PC-9 (cell line): ENCODE results near the gene AGO1.

Source experiments
- EZH2 ChIP-seq: fragments of 200-600 bp; sonication (generic); IDR thresholded peaks from 2 replicates; pipeline ENCODE4 v1.8.0; 2017; ENCODE audit warnings: antibody characterized with exemption, low read depth
- TF ChIP-seq, protein P1 (sequence below): fragments of 200-600 bp; sonication (generic); conservative IDR thresholded peaks from 2 replicates; pipeline ENCODE4 v1.6.1; 2017; ENCODE audit warnings: mixed run types, antibody characterized with exemption, mild to moderate bottlenecking, moderate library complexity

DNA sequence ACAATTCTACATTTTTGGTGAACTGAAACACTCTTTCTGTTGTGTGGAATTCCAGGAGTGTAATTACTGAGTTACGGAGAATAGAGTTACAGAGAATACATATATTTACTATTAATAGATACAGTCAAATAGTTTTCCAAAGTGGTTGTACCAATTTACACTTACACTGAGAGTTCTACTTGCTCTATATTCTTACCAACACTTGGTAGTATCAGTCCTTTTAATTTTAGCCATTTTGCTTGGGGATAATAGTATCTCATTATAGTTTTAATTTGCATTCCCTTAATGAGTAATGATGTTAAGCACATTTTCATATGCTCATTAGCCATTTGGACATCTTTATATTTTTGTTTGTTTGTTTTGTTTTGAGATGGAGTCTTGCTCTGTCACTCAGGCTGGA lies 46.3 kb upstream of the AGO1 start:
- no peak for TF ChIP-seq EZH2
- TF ChIP-seq, protein P1, sequence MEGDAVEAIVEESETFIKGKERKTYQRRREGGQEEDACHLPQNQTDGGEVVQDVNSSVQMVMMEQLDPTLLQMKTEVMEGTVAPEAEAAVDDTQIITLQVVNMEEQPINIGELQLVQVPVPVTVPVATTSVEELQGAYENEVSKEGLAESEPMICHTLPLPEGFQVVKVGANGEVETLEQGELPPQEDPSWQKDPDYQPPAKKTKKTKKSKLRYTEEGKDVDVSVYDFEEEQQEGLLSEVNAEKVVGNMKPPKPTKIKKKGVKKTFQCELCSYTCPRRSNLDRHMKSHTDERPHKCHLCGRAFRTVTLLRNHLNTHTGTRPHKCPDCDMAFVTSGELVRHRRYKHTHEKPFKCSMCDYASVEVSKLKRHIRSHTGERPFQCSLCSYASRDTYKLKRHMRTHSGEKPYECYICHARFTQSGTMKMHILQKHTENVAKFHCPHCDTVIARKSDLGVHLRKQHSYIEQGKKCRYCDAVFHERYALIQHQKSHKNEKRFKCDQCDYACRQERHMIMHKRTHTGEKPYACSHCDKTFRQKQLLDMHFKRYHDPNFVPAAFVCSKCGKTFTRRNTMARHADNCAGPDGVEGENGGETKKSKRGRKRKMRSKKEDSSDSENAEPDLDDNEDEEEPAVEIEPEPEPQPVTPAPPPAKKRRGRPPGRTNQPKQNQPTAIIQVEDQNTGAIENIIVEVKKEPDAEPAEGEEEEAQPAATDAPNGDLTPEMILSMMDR = no peak
